PC-3 (cell line): ENCODE measurements around the gene BDKRB1.

Source experiments
- CTCF ChIP-seq: fragments of 300-600 bp; sonication (generic); conservative IDR thresholded peaks from 2 replicates; pipeline ENCODE4 v1.5.1; 2017; ENCODE audit warnings: antibody characterized with exemption, low read depth, mild to moderate bottlenecking, low read length
- EZH2phosphoT487 ChIP-seq: fragments of 300-600 bp; sonication (generic); IDR thresholded peaks from 2 replicates; pipeline ENCODE4 v1.6.1; 2018; ENCODE audit warnings: mild to moderate bottlenecking, antibody characterized with exemption, low read length, borderline replicate concordance

GRCh38 chr14:96286251-96286650 is 30.2 kb downstream of the BDKRB1 start:
- TF ChIP-seq EZH2phosphoT487 (no peak), CTCF (no peak)
